NCI-H2081 treated with DMSO at 0.1 percent for 48 hours (cell line): Measurements from ENCODE around the gene LRRC4C.

Experiments
- DNase-seq: peaks from one replicate; lab custom pipeline; 2025; lab: John Stamatoyannopoulos, UW

The LRRC4C gene

GRCh38 chr11:41459465-41460401, at the start of gene LRRC4C:
LRRC4C (minus strand) TSS chr11:41459652.
- DNase-seq: no peak

GRCh38 chr11:41508121-41508520, 48.7 kb upstream of the LRRC4C start:
- no peak for DNase-seq

- no peak for DNase-seq
These were observed 40.0 kb upstream of the LRRC4C start for GRCh38 chr11:41499429-41499828.

GRCh38 chr11:41498726-41499125, 39.3 kb upstream of the LRRC4C start:
- DNase-seq: no peak

- no peak for DNase-seq
These were observed 38.5 kb upstream of the LRRC4C start for GRCh38 chr11:41497974-41498373.

- DNase-seq: no peak
These were observed 35.3 kb upstream of the LRRC4C start for GRCh38 chr11:41494716-41495115.

GRCh38 chr11:41486424-41486823, 27.0 kb upstream of the LRRC4C start:
- no peak for DNase-seq

- DNase-seq: no peak
These were observed 24.5 kb upstream of the LRRC4C start for GRCh38 chr11:41483956-41484355.

GRCh38 chr11:41479179-41479578, 19.7 kb upstream of the LRRC4C start:
- DNase-seq: no peak

- no peak for DNase-seq
These were observed 1.7 kb upstream of the LRRC4C start for GRCh38 chr11:41461057-41461681.

- DNase-seq: no peak
These were observed 811 bp downstream of the LRRC4C start for GRCh38 chr11:41458641-41459040.

GRCh38 chr11:41458154-41458553, 1.3 kb downstream of the LRRC4C start:
- no peak for DNase-seq

GRCh38 chr11:41457216-41458014, 2.0 kb downstream of the LRRC4C start:
- DNase-seq: no peak

GRCh38 chr11:41456269-41456668, 3.2 kb downstream of the LRRC4C start:
- no peak for DNase-seq

- DNase-seq: no peak
These were observed 8.4 kb downstream of the LRRC4C start for GRCh38 chr11:41451011-41451410.

GRCh38 chr11:41449483-41450050, 9.9 kb downstream of the LRRC4C start:
- DNase-seq: no peak

- no peak for DNase-seq
These were observed 12.9 kb downstream of the LRRC4C start for GRCh38 chr11:41446566-41446965.

- no peak for DNase-seq
These were observed 13.3 kb downstream of the LRRC4C start for GRCh38 chr11:41446107-41446506.

GRCh38 chr11:41437006-41437490, 22.4 kb downstream of the LRRC4C start:
- no peak for DNase-seq

- no peak for DNase-seq
These were observed 23.9 kb downstream of the LRRC4C start for GRCh38 chr11:41435531-41435930.

GRCh38 chr11:41431784-41432183, 27.7 kb downstream of the LRRC4C start:
- DNase-seq: no peak

GRCh38 chr11:41419901-41420300, 39.6 kb downstream of the LRRC4C start:
- DNase-seq: no peak
